Measurements from ENCODE around the gene UBE2V1.

Gene UBE2V1

GRCh38 chr20:50040432-50041245, 72.3 kb downstream of the UBE2V1 start:
- Histone ChIP-seq H3K27ac (ENCODE audit: low read length) (peak overlapping the region; percentile 74; the same call in 1 of the 2 replicates), H3K4me3 (ENCODE audit: low read length) (peak overlapping the region; percentile 25; the same call in 1 of the 2 replicates), H3K4me2 (ENCODE audit: low read depth, low read length) (peak overlapping the region; percentile 41; the same call in 1 of the 2 replicates), H4K20me1 (ENCODE audit: insufficient read depth, low read length) (no peaks in the 10 kb centered on the region), H3K79me2 (ENCODE audit: low read length) (no peaks in the 10 kb centered on the region), H3K27me3 (replicated peaks; ENCODE audit: insufficient read depth, low read length) (no peaks in the 10 kb centered on the region), H3K9ac (ENCODE audit: low read length) (peak overlapping the region; percentile 51), H3K9me3 (replicated peaks; ENCODE audit: insufficient read depth, low read length) (no peaks in the 10 kb centered on the region), H3F3A (ENCODE audit: insufficient read depth, low read length) (no peaks in the 10 kb centered on the region), H2AFZ (ENCODE audit: low read length) (peak overlapping the region; percentile 56; the same call in 1 of the 2 replicates), H3K9me2 (replicated peaks; ENCODE audit: insufficient read depth, low read length) (no peaks in the 10 kb centered on the region), H3K36me3 (replicated peaks; ENCODE audit: insufficient read depth, low read length) (no peaks in the 10 kb centered on the region), H3K4me1 (ENCODE audit: low read length) (no peaks in the 10 kb centered on the region)
- TF ChIP-seq EZH2 (optimal IDR thresholded peaks at IDR 0.05; ENCODE audit: low read depth, low read length) (no peak), EZH2phosphoT487 (IDR thresholded peaks at IDR 0.05; ENCODE audit: low read length) (no peak), CTCF (IDR thresholded peaks at IDR 0.05; ENCODE audit: low read length) (no peak)
- no peak for DNase-seq

GRCh38 chr20:50039706-50040431, 73.1 kb downstream of the UBE2V1 start:
- H3K4me2 ChIP-seq (ENCODE audit: low read depth, low read length), result no peak overlapping the region
- H3K36me3 ChIP-seq (replicated peaks; ENCODE audit: insufficient read depth, low read length), result no peaks in the 10 kb centered on the region
- no peaks in the 10 kb centered on the region for H3K4me1 ChIP-seq (ENCODE audit: low read length)
- H3K9me2 ChIP-seq (replicated peaks; ENCODE audit: insufficient read depth, low read length), result no peaks in the 10 kb centered on the region
- no peaks in the 10 kb centered on the region for H3K27me3 ChIP-seq (replicated peaks; ENCODE audit: insufficient read depth, low read length)
- H4K20me1 ChIP-seq (ENCODE audit: insufficient read depth, low read length), result no peaks in the 10 kb centered on the region
- H3K4me3 ChIP-seq (ENCODE audit: low read length), result no peak overlapping the region
- no peaks in the 10 kb centered on the region for H3K79me2 ChIP-seq (ENCODE audit: low read length)
- H3K27ac ChIP-seq (ENCODE audit: low read length), result no peak overlapping the region
- H2AFZ ChIP-seq (ENCODE audit: low read length), result no peak overlapping the region
- H3F3A ChIP-seq (ENCODE audit: insufficient read depth, low read length), result no peaks in the 10 kb centered on the region
- TF ChIP-seq EZH2phosphoT487 (IDR thresholded peaks at IDR 0.05; ENCODE audit: low read length) (no peak), CTCF (IDR thresholded peaks at IDR 0.05; ENCODE audit: low read length) (no peak), EZH2 (optimal IDR thresholded peaks at IDR 0.05; ENCODE audit: low read depth, low read length) (no peak)
- H3K9me3 ChIP-seq (replicated peaks; ENCODE audit: insufficient read depth, low read length), result no peaks in the 10 kb centered on the region
- no peak for DNase-seq
- H3K9ac ChIP-seq (ENCODE audit: low read length), result no peak overlapping the region

- H2AFZ ChIP-seq (ENCODE audit: low read length), result no peak overlapping the region
- no peaks in the 10 kb centered on the region for H3K79me2 ChIP-seq (ENCODE audit: low read length)
- H3K9ac ChIP-seq (ENCODE audit: low read length), result no peak overlapping the region
- no peaks in the 10 kb centered on the region for H3K9me2 ChIP-seq (replicated peaks; ENCODE audit: insufficient read depth, low read length)
- H3K4me2 ChIP-seq (ENCODE audit: low read depth, low read length), result no peak overlapping the region
- H4K20me1 ChIP-seq (ENCODE audit: insufficient read depth, low read length), result no peaks in the 10 kb centered on the region
- no peaks in the 10 kb centered on the region for H3K36me3 ChIP-seq (replicated peaks; ENCODE audit: insufficient read depth, low read length)
- no peaks in the 10 kb centered on the region for H3K27me3 ChIP-seq (replicated peaks; ENCODE audit: insufficient read depth, low read length)
- TF ChIP-seq EZH2 (optimal IDR thresholded peaks at IDR 0.05; ENCODE audit: low read depth, low read length) (no peak), CTCF (IDR thresholded peaks at IDR 0.05; ENCODE audit: low read length) (no peak), EZH2phosphoT487 (IDR thresholded peaks at IDR 0.05; ENCODE audit: low read length) (no peak)
- H3K9me3 ChIP-seq (replicated peaks; ENCODE audit: insufficient read depth, low read length), result no peaks in the 10 kb centered on the region
- no peak overlapping the region for H3K4me3 ChIP-seq (ENCODE audit: low read length)
- no peaks in the 10 kb centered on the region for H3K4me1 ChIP-seq (ENCODE audit: low read length)
- no peak overlapping the region for H3K27ac ChIP-seq (ENCODE audit: low read length)
- no peaks in the 10 kb centered on the region for H3F3A ChIP-seq (ENCODE audit: insufficient read depth, low read length)
- DNase-seq, result no peak
Observed at GRCh38 chr20:50038574-50038991, 74.4 kb downstream of the UBE2V1 start.
